HG02981 (cell line): ENCODE results near the gene CROCC2.

Experiments used
- ATAC-seq: cut with Tn5 transposase; IDR thresholded peaks from one replicate; pipeline ENCODE4 v1.9.1; 2021; ENCODE audit warnings: mild to moderate bottlenecking, moderate library complexity; ENCODE audit not compliant: unreplicated experiment

CROCC2 gene

DNA sequence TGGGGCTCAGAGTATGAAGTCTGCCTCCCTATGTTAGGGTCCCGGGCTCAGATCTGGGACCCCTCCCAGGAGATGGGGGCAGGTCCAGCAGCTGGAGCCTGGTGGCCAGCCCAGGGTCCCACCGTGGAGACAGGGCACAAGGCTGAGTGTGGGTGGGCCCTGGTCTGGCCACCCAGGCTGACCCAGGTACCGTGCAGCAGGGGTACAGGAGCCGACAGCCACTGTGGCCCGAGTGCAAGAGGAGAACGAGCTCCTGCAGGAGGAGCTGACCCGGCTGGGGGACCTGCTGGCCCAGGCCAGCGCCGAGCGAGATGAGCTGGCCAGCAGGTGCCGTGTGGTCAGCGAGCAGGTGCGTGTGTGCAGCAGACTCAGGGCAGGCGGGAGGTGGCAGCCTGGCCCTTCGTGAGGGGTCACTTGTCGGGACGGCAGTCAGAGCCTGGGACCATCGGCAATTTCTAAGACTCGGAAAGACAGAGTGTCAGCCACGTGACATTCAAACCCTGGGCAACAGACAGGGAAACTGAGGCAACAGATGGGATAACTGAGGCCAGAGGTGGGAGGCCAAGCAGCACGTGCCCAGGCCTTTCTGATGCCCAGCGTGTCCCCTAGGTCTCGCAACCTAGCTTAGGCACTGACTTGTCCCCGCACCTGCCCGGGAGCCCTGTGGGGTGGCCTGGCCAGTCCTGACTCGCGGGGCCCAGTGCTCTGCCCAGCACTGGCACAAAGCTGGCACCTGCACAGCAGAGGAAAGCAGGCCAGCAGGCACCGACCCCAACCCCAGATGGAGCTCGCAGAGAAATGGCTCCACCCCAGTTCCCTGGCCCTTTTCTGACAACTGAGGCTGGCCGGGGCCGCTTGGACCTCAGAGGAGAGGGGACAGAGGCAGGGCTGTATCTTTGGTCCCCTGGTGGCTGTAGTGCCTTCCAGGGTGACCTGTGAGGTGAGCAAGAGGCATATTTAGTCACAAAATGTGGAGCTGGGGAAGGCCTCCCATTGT lies 13.9 kb downstream of the CROCC2 start:
- no peak for ATAC-seq

DNA sequence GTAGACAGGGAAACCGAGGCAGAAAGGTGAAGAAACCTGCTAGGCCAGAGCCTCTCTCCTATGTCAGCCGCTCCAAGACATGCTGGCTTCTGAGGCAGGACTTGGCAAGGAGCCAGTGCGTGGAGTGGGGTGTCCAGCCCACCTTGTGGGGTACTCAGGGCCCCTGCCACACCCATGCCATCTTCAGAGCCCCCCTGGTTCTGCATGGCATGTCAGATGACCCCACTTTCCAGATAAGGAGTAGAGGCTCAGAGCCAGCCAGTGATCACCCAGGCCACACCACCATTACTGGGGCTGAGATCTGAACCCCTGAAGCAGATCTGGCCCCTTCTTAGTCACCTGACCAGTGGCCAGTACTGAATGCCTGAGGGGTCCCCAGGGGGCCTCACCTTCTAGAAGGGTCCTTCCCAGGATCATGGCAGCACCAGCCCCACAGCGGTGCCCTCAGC lies 14.7 kb downstream of the CROCC2 start:
- no peak for ATAC-seq

DNA sequence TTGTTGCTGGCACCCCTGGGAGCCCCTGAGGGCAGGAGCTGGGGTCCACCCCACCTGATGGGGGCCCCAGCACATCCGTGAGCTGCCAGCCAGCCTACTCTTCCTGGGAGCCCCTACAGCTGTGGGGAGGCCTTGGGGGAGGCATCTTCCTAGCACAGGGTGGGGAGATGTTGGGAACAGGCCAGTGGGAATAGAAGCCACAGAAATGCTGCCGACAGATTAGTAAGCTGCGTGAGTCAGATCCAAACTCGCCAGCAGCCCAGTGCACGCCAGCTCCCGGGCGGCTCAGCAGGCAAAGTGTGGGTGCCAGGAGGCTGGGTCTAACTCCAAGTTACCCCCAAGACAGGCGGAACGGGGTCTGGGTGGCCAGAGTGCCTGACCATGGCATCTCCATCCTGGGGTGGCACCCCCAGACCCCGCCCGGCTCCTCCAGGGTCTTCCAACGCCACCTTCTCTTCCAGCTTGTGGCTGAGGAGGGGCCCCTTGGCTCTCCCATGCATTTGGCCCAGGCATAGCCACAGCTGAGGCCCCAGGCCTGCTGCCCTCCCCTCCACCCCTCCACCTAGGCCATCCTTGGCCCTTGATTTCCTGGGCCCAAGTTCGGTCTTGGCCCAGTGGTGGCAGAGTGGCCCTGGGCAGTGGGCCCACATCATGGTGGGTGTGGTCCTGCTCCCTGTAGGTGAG lies 15.3 kb downstream of the CROCC2 start:
- no peak for ATAC-seq

DNA sequence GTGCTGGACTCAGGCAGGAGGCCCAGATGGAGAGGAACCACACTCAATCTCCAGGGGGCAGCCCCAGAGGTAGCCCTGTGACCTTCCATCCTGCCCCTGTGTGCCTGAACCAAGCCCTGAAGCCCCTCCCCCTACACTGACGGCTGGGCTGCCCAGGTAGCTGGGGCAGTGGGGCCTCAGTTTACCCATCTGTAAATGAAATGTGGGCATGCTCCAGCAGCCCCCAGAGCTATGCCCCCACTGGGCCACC lies 15.8 kb downstream of the CROCC2 start:
- no peak for ATAC-seq

DNA sequence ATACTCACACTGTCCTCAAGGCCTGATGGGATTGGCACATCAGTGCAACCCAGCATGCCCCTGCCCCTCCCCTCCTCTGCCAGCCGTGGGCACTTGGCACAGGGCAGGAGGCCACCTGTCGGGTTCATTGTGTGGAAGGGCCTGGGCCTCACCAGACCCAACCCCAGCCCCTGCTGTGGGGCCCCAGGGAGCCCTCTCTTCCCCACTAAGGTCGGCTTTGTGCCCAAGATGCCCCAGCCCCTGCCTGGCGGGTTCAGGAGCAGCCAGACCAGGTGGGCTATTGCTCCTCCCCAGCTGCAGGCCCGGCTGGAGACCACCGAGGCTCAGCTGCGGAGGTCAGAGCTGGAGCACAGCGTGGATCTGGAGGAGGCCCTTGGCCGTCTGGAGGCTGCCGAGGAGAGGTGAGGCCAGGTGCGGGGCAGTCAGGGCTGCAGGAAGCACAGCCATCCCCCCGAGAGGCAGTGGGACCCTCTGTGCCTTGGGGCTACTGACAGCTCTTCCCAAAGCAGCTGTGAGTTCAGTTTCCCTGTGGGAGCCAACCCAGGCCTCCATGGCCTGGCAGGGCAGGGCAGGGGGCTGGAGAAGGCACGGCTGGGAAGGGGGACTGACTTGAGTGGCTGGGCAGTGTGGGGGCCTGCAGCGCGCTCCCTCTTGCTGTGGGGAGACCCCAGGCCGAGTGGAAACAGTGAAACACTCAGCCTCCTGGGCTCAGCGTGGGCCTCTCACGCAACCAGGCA lies 16.3 kb downstream of the CROCC2 start:
- ATAC-seq: no peak

DNA sequence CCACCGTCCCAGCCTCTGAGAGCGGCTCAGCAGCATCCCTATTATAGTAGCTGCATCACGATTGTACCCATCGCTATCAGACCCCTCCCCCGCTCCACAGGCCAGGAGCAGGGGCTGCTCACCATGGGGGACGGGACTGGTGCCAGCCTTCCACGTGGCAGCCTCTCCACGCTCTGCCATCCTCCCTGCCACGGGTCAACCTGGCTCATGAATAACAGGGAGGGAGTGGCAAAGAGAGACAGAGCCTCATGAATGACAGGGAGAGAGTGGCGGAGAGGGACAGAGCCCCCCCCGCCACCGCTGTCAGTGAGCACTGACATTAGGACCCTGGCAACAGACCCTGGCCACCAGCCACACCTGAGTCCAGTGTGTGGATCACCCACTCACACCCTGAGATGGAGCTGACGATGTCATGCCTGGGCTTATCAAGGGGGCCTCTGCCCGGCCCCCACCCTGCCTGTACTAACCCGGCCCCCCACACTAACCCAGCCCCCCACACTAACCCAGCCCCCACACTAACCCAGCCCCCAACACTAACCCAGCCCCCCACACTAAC lies 16.9 kb downstream of the CROCC2 start:
- ATAC-seq: no peak

DNA sequence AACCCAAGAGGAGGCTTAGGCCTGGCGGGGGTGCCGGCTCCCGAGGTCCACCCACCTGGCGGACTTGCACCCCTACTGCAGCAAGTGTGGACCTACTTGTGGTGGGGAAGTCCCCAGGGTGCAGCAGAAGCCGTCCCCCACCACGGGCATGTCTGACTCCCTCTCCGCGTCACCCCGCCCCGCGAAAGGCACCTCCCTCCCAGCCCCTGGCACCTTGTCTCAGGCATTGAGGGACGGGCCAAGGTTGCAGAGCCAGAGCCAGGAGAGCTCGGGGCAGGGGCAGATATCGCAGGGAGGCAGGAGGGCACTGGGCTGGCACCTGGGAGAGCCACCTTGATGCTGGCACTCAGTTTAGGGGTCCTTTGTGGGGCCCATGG lies 19.0 kb downstream of the CROCC2 start:
- no peak for ATAC-seq

DNA sequence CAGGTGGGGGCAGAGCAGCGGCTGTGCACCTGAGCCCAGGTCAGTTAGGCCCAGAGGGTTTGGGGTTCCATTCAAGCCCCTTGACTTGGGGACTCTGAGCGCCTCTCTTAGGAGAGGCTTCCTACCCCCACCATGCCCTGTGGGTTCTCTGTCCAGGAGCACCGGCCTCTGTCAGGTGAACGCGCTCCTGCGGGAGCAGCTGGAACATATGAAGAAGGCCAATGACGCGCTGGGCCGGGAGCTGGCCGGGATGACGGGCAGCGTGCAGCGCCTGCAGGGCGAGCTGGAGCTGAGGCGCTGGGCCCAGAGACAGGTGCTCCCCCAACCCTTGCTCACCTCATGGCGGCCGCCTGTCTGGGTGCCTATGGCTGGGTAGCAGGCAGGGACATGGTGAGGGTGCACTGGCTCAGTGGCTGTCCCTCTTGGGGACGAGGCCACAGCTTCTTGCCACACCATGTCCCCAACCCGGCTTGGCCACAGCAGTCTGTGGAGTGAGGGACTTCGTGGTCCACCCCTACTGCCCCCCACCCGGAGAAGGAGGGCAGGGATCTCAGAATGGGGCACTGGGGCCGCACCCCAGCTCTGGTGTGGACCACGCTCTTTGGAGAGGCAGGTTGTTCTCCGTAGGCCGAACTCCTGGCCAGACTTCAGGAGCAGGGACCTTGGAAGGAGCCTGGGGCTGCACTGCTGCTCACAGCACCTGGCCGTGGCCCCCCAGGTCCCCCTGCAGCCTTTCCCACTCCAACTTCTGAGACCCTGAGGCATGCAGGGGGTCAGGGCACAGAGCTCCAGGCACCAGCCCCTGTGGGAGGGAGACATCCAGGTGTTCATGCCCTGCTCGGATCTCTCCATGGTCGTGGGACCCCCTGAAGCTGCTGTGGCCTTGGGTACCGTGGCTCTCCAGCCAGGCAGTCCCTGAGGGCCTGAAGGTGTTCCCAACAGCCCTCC lies 19.7 kb downstream of the CROCC2 start:
- ATAC-seq: no peak

DNA sequence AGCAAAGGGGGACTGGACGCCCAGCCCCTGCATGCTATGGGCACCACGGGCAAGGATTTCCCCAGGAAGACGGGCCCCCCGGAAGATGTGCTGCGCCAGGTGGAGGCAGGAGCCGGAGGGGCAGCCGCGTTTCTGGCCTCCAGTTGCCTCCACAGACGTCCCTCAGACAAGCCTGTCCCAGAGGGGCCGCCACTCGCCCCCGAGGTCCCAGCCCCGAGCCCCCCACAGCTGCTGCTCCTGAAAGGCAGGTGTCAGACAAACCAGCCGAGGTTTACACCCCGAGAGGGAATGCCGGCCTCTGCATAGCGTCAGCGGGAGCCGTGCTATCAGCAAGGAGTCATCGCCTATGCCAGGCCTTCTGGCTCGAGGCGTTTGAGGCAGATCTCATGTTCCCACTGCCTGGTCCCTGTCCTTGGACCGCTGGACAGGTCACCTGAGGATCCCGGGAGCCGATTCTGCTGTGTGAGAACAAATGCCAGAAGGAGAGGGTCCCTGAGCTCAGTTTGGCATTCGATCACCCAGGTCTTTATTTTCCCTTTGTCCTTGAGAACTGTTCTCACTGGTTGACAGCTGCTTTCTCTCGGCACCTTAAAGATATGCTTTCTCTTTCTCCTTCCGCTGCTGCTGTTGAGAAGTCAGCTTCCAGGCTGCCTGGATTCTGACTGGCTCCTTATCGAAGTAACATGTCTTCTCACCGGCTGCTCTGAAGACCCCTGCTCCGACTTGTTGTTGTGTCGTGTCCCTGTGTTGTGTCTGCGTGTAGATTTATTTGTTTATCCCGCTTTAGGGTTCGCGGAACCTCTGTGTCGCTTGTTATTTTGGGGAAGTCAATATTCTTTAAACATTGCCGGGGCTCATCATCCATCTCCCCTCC lies 20.6 kb downstream of the CROCC2 start:
- no peak for ATAC-seq

DNA sequence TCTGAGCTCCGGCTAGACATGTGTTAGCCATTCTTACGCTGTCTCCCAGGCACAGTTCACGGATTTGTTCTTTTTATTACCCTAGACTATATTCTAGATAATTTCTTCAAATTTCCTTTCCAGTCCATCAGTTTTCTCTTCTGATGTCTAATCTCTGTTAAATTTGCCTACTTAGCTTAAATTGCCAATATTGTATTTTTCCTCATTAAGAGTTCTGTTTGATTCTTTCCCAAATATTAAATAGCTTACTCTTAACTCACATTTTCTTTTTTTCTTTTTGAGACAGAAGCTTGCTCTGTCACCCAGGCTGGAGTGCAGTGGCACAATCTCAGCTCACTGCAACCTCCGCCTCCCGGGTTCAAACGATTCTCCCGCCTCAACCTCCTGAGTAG lies 21.2 kb downstream of the CROCC2 start:
- no peak for ATAC-seq

DNA sequence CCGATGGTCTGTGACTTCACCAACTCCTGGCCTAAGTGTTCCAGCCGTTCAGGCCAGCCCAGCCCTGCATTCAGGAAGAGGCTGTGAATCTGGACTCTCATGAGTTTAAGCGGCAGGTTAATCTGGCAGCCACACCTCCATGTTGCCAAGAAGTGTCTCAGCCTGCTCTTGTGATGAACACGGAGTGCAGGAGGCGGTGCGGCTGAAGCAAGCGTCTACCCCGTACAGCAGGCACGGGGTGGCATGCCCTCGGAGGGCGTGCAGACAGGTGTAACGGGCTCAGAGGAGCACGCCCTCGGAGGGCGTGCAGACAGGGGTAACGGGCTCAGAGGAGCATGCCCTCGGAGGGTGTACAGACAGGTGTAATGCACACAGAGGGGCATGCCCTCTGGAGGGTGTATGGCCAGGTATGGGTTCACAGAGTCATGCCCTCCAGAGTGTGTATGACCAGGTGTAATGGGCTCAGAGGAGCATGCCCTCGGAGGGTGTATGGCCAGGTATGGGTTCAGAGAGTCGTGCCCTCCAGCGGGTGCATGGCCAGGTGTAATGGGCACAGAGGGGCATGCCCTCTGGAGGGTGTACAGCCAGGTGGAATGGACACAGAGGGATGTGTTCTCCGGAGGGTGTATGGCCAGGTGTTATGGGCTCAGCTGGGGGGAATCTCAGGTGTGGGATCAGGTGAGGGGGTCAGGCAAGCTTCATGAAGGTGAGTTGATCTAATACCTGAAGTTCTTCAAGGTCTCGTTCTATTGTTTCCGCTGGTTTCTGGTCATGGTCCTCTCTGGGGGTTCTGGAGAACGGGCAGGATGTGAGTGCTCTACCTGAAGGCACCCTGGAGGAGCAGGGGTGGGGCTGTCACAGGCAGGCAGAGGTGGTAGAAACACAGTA lies 22.6 kb downstream of the CROCC2 start:
- no peak for ATAC-seq

DNA sequence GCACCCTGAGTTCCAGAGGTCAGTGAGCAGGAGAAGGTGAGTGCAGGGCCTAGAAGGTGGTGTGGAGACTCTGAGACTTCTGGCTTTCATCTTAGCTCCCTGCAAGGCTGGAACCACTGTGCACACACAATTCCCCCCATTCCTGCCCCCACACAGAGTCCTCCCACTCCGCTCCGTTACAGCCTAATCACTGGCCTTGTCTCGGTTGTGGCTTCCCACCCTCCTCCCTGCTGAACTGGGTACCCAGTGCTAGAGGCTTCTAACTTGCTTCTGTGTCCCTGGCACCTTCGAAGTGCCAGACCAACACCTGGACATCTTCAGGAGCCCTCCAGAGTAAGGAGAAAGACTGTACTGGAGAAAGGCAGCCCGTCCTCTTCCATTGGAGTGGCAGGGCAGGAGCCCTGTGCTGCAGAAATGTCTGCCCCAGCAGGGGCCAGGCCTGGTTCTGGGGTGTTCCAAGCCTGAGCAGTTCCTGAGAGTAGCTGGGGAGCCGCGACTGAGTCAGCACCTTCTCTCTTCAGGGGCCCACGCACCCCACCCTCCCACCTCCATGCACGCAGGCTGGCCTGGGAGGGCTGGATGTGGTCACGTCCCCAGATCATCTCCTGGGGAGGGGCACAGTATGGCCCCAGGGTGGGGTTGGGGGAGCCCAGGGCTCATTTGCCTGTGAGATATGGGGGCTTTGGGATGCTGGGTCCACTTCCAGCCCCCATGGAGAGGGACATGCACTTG lies 23.4 kb downstream of the CROCC2 start:
- no peak for ATAC-seq

DNA sequence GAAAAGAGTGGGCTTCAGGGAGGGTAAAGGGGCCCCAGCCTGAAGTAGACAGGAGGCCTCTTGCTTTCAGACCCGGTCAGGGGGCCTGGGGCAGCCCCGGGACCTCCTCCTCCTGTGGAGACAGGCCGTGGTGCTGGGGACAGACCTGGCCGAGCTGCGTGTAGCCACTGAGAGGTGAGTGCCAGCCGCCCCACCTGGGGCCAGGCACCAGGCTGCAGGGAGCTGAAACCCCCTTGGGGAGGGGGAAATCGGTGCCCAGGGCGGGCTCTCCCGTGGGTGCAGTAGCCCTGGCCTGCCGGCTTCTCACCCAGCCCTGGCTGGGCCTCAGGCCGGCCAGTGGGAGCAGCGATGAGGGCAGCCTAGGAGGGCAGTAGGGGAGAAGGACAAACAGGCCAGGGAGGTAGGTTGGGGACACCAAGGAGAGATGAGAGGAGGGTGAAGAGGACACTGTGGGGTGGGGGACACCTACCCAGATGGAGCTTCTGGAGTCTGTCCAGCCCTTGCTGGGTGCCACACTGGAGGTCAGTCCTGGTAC lies 24.0 kb downstream of the CROCC2 start:
- no peak for ATAC-seq

DNA sequence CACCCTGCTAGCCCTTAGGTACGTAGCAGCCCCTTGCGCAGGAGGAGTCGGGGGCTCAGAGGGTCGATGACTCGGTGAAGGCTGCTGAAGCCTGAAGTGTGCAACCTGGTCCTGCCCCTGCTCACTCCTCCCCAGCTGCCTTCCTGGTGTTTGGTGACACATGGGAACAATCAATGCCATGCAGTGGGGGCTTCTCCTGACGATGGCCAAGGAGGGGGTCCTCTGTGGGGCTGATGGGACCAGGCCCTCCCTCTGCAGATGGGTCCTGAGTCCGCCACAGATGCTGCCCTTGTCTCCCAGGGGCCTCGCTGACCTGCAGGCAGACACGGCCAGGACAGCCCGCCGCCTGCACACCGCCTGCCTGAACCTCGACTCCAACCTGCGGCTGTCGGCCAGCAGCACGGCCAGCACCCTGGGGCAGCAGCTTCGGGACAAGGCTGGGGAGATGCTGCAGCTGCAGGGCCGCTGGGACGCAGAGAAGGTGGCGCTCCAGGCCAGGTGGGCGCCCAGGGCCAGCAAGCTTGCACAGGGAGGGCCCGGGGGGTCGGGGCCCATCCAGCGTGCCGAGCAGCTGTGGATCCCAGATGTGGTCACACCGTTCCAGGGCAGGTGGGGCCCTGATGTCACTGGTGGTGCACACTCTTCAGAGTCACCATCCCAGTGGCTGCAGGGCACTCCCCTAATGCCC lies 24.6 kb downstream of the CROCC2 start:
- ATAC-seq: no peak

DNA sequence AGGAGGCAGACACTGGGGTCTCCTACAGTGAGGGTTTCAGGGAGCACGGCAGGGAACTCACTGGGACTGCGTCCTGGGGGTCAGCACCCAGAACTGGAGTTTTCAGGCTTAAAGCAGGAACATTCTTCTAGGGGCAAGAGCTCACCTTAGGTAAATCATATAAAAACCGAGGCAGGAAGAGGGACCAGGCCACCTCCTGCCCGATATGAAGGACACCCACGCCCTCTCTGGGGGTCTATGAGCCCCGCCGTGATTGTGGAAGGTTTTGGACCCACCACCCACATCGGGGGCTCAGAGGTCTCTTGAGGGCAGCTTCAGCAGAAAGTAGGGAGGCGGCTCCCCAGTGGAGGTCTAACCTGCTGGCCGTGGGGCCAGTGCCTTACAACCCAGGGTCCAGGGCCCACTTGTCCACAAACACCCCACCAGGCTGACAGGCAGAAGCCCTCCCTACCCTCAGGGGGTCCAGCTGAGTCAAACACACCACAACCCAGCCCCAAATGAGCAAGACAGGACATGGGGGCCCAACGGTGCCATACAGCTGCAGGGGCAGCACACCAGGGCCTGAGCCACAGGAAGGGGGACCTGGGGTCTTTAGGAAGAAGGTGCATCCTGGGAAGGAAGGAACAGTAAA lies 25.3 kb downstream of the CROCC2 start:
- ATAC-seq: no peak

DNA sequence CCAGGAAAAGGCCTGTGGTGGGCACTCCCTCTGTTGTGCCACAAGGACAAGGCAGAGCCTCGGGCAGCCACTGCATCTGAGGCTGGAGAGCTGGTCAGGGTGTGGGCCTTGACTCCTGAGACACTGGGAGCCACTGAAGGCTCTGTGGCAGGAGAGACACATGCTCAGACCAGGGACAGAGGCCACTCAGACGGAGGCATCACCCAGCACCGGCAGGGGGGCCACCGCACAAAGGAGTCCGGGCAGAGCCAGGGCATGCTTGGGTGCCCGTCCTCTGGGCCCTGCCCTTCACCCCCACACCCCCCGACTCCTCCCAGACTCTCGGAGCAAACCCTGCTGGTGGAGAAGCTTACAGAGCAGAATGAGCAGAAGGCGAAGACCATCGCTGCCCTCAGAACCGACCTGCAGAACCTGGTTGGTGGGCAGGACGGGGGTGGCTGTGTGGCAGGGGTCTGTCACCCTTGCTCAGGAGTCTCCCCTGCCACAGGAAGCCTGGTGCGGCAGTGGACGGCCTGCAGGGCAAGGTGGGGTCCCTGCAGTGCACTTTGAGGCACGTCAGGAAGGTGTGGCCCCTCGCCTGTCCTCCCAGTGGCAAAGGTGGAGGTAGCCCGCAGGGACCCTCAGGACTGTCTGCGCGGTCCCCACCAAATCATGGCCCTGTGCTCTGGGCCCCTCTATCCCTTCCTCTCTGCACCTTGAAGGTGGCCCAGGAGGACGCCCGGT lies 26.0 kb downstream of the CROCC2 start:
- no peak for ATAC-seq
